Epithelial cell of umbilical artery (primary cell): Measurements from ENCODE around the gene QPRT. TPM values are rescaled to one million over a fixed set of nuclear protein-coding genes. Genes with fewer than 3 reads are reported as not detected.

Source experiments
- total RNA-seq: library from RNA; depleted of rRNA; stranded (reverse); fragments of >200 nt; gene quantifications from 2 replicates; pipeline ENCODE4 v1.2.3, GENCODE V29; 2014

QPRT gene
- total RNA-seq, result 0.32 and 1.4 TPM in 2 replicates

DNA sequence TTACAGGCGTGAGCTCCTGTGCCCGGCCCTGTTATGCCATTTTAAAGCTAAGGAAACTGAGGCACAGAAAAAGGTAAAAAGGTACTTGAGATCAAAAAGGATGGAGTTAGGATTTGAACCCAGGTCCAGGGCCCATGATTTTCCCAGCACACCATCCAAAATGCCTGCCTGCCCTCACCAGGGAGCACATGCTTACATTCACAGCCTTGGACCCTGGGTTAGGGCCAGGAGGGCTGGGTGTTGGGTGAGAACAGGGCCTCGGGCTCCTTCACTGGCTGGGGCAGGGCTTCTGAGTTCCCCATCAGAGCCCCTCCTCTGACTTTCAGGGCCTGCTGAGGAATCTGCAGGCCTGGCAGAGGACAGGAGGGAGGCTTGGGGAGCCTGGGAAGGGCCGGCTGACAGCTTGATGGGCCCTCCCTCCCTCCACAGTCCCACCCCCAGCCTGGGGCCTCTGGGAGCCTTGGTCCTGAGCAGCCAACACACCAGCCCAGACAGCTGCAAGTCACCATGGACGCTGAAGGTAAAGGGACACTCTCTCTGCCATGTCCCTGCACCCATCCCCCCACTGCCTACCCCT, at the start of gene QPRT:
QPRT (plus strand) TSS at position 490 of the 577 bp plus-strand sequence; CDS start at position 508, 18 bp downstream.

DNA sequence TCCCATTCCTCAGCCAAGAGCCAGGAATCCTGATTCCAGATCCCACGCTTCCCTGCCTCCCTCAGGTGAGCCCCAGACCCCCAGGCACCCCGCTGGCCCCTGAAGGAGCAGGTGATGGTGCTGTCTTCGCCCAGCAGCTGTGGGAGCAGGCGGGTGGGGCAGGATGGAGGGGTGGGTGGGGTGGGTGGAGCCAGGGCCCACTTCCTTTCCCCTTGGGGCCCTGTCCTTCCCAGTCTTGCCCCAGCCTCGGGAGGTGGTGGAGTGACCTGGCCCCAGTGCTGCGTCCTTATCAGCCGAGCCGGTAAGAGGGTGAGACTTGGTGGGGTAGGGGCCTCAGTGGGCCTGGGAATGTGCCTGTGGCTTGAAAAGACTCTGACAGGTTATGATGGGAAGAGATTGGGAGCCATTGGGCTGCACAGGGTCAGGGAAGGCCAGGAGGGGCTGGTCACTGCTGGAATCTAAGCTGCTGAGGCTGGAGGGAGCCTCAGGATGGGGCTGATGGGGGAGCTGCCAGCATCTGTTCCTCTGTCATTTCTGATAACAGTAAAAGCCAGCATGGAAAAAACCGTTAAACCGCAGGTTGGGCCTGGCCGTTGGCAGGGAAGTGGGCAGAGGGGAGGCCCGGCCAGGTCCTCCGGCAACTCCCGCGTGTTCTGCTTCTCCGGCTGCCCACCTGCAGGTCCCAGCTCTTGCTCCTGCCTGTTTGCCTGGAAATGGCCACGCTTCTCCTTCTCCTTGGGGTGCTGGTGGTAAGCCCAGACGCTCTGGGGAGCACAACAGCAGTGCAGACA, 15.8 kb upstream of the QPRT start, which contains the start of gene SPN:
SPN (plus strand) TSS at position 232 of the 791 bp plus-strand sequence; CDS start at position 714, 482 bp downstream.

DNA sequence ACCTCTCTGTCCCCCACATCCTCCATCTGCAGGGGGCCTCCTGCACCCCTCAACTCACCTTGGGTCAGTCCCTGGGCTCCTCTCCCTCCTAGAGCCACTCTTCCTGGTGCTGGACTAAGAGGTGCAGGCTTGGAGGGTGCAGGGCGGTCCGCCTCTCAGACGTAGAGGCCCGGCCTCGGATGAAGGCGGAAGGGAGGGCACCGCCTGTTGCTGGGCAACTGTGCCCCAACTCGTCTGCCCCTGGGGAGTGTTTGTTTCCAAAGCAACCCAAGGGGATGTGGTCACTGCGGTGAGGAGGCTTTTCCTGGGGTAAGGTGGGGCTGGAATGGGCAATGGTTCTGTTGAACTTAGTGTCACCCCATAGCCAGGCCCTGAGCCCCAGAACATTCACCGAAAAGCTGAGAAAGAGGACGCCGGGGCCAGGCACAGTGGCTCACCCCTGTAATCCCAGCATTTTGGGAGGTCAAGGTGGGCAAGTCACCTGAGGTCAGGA, 66.9 kb downstream of the QPRT start, which contains the start of gene C16orf54:
C16orf54 (minus strand) TSS at position 138 of the 493 bp plus-strand sequence. CDS start 1,039 bp downstream, outside the sequence.

Other genes starting within 250 kb of the QPRT start
- 18.5 and 53.3 TPM in 2 replicates for gene BOLA2, start 224.8 kb upstream of the QPRT start, total RNA-seq
- 29.5 and 39.0 TPM in 2 replicates for gene SLX1B, start 224.6 kb upstream of the QPRT start, total RNA-seq
- gene SULT1A4, start 219.3 kb upstream of the QPRT start, total RNA-seq, result 3.6 and 15.7 TPM in 2 replicates
- 8.1 and 33.6 TPM in 2 replicates for gene NPIPB12, start 172.8 kb upstream of the QPRT start, total RNA-seq
- gene SPN, start 15.9 kb upstream of the QPRT start, total RNA-seq, result not detected in 2 replicates
- not detected in 2 replicates for gene C16orf54, start 66.8 kb downstream of the QPRT start, total RNA-seq
- under 0.01 TPM in 1 of 2 replicates, not detected in the other for gene ZG16, start 99.1 kb downstream of the QPRT start, total RNA-seq
- gene KIF22, start 111.6 kb downstream of the QPRT start, total RNA-seq, result 64.7 and 67.6 TPM in 2 replicates
- 111 and 160 TPM in 2 replicates for gene MAZ, start 127.3 kb downstream of the QPRT start, total RNA-seq
- gene PRRT2, start 133.0 kb downstream of the QPRT start, total RNA-seq, result 0.65 and 1.1 TPM in 2 replicates
- 27.0 and 36.9 TPM in 2 replicates for gene PAGR1, start 137.0 kb downstream of the QPRT start, total RNA-seq
- 167 and 215 TPM in 2 replicates for gene MVP, start 141.3 kb downstream of the QPRT start, total RNA-seq
- gene CDIPT, start 184.0 kb downstream of the QPRT start, total RNA-seq, result 55.2 and 70.4 TPM in 2 replicates
- 1.2 and 3.9 TPM in 2 replicates for gene SEZ6L2, start 220.4 kb downstream of the QPRT start, total RNA-seq
- gene ASPHD1, start 221.3 kb downstream of the QPRT start, total RNA-seq, result 1.2 and 3.6 TPM in 2 replicates
- gene KCTD13, start 247.0 kb downstream of the QPRT start, total RNA-seq, result 5.8 and 8.8 TPM in 2 replicates